HepG2 (cell line): ENCODE data around the gene SLC1A5. TPM values are rescaled to one million over a fixed set of nuclear protein-coding genes. Genes with fewer than 3 reads are reported as not detected.
A peak's percentile ranks its signal among the peaks of the same experiment; 100 is the strongest.

Experiments used
- GABPA ChIP-seq, 2 experiments: IDR thresholded peaks; 2 replicates each; pipeline ENCODE4 v1.6.1; 2011 to 2016; ENCODE audit warnings: low read depth in 2 of 2, low read length in 1 of 2, missing biosample characterization in 1 of 2, missing genetic modification characterization in 1 of 2
- IRF2 ChIP-seq: IDR thresholded peaks from 2 replicates; pipeline ENCODE4 v1.6.1; 2018; ENCODE audit warnings: missing genetic modification reagents, missing compliant biosample characterization
- KLF6 ChIP-seq: IDR thresholded peaks from 2 replicates; pipeline ENCODE4 v1.8.0; 2016; ENCODE audit warnings: missing biosample characterization, missing genetic modification reagents
- MAZ ChIP-seq, 2 experiments: sonication (generic) in 1 of 2; formaldehyde crosslinking in 1 of 2; IDR thresholded peaks; 2 replicates each; pipeline versions ENCODE4 v1.5.0 to v1.6.1; 2012 to 2020; ENCODE audit warnings: low read depth in 2 of 2, mild to moderate bottlenecking in 2 of 2, borderline replicate concordance in 1 of 2, improper control_type of control experiment in 1 of 2, low read length in 1 of 2, missing genetic modification reagents in 1 of 2, moderate library complexity in 1 of 2
- SKIL ChIP-seq: sonication (generic); formaldehyde crosslinking; IDR thresholded peaks from 2 replicates; pipeline ENCODE4 v1.8.0; 2022; ENCODE audit warnings: missing genetic modification reagents, mild to moderate bottlenecking, moderate library complexity, borderline replicate concordance
- TGIF2 ChIP-seq: IDR thresholded peaks from 2 replicates; pipeline ENCODE4 v1.6.1; 2016; ENCODE audit warnings: control low read depth, missing compliant biosample characterization
- THRA ChIP-seq: sonication (generic); formaldehyde crosslinking; IDR thresholded peaks from 2 replicates; pipeline ENCODE4 v1.4.0; 2020; ENCODE audit warnings: missing genetic modification reagents, borderline replicate concordance
- ZNF44 ChIP-seq: sonication (generic); formaldehyde crosslinking; IDR thresholded peaks from 2 replicates; pipeline ENCODE4 v1.5.1; 2020; ENCODE audit warnings: mild to moderate bottlenecking, missing genetic modification reagents
- polyA plus RNA-seq, 8 experiments: library from polyadenylated mRNA; depleted of rRNA in 3 of 8; stranded (reverse) in 7 of 8; unstranded in 1 of 8; fragments of >200 nt; fragmentation: Illumina TruSeq in 4 of 8; extraction: Trizol in 4 of 8; gene quantifications; 2 replicates each; pipeline versions ENCODE4 v1.2.1 to v1.2.3, GENCODE V29; 2011 to 2016; ENCODE audit warnings: low read depth in 4 of 8, missing spikeins in 1 of 8, mixed read lengths in 1 of 8; ENCODE audit not compliant: insufficient read depth in 1 of 8
- total RNA-seq, 5 experiments: library from RNA; depleted of rRNA; stranded (reverse); fragments of >200 nt; fragmentation: Illumina TruSeq; extraction: Trizol; gene quantifications; 2 replicates each; pipeline ENCODE4 v1.2.3, GENCODE V29; 2016; ENCODE audit warnings: low read depth in 1 of 5
- TF ChIP-seq, protein P1 (sequence below): sonication (generic); formaldehyde crosslinking; IDR thresholded peaks from 2 replicates; pipeline ENCODE4 v1.4.0; 2020; ENCODE audit warnings: missing genetic modification reagents

Gene SLC1A5
- total and polyA plus RNA-seq, 2 of the 13 experiments (the other 11 are each of a cell fraction or from before 2014, with no cell fraction given), result 120 to 159 TPM

DNA sequence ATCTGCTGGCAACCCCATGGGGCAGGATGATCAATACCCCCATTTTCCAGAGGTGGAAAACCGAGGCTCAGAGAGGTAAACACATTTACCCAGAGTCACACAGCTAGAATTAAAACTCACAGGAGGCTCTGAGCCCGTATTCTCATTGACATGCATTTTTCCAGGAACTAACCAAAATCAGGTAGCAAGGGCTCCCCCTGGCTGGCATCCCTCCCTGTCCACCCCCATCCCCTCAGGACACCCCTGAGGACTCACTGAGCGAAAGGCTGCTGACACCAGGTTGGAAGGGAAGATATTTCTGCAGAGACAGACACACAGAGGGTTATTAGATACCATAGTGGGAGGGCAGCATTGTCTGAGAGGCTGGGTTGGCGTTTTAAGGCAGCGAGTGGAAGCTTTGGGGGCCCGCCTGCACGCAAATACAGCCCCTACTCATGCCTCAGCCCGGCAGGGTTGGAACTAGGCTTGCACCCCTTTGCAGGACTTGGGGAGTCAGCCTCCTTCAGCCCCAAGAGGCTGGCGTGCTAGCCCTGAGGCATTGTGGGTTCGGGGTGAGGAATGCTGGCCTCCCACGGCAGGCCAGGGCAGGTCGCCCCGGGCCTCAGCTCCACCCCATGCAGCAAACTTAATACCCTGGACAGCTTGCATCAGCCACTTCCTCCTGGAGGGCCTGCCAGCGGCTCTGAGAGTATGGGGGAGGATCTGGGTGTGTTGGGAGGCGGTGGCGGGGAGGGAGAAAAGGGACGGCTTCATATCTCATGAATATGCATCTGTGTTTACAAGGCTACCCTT is 3.9 kb downstream of the SLC1A5 start (continued):
- TF ChIP-seq IRF2 (CRISPR knock-in tag), result peak; percentile 36; the same call in 1 of the 2 replicates
- TF ChIP-seq, protein P1, sequence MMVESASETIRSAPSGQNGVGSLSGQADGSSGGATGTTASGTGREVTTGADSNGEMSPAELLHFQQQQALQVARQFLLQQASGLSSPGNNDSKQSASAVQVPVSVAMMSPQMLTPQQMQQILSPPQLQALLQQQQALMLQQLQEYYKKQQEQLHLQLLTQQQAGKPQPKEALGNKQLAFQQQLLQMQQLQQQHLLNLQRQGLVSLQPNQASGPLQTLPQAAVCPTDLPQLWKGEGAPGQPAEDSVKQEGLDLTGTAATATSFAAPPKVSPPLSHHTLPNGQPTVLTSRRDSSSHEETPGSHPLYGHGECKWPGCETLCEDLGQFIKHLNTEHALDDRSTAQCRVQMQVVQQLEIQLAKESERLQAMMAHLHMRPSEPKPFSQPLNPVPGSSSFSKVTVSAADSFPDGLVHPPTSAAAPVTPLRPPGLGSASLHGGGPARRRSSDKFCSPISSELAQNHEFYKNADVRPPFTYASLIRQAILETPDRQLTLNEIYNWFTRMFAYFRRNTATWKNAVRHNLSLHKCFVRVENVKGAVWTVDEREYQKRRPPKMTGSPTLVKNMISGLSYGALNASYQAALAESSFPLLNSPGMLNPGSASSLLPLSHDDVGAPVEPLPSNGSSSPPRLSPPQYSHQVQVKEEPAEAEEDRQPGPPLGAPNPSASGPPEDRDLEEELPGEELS (CRISPR knock-in tag), result peak; percentile 53
- no peak for TF ChIP-seq MAZ (IDR thresholded peaks at IDR 0.05; ENCODE audit: borderline replicate concordance, low read depth, low read length)
- TF ChIP-seq MAZ (CRISPR knock-in tag; IDR thresholded peaks at IDR 0.05; ENCODE audit: low read depth), result no peak
- peak; percentile 53; the same call in 1 of the 2 replicates for TF ChIP-seq THRA
- TF ChIP-seq SKIL (CRISPR knock-in tag), result no peak
- no peak for TF ChIP-seq ZNF44 (CRISPR knock-in tag)
- peak; percentile 85 for TF ChIP-seq TGIF2 (CRISPR knock-in tag)
- TF ChIP-seq KLF6 (CRISPR knock-in tag), result peak; percentile 48; the same call in 1 of the 2 replicates
- TF ChIP-seq GABPA (IDR thresholded peaks at IDR 0.05; ENCODE audit: low read depth, low read length), result no peak
- TF ChIP-seq GABPA (CRISPR knock-in tag; IDR thresholded peaks at IDR 0.05; ENCODE audit: low read depth), result peak; percentile 36; the same call in 1 of the 2 replicates
